GM19395 (cell line): Measurements from ENCODE around the gene KITLG.
"Not testable (repeated sequence)": the region's sequence is repeated elsewhere in the genome, so short reads cannot be mapped to it uniquely, and the experiment has no call there.

Experiments used
- ATAC-seq: cut with Tn5 transposase; IDR thresholded peaks from one replicate; pipeline ENCODE4 v1.9.1; 2021; ENCODE audit warnings: mild to moderate bottlenecking, moderate library complexity; ENCODE audit not compliant: unreplicated experiment

KITLG gene

GRCh38 chr12:88544991-88545980 lies 35.0 kb downstream of the KITLG start:
- no peak for ATAC-seq

GRCh38 chr12:88539893-88540292 lies 40.4 kb downstream of the KITLG start:
- ATAC-seq = no peak

GRCh38 chr12:88538697-88539096 lies 41.6 kb downstream of the KITLG start:
- no peak for ATAC-seq

DNA sequence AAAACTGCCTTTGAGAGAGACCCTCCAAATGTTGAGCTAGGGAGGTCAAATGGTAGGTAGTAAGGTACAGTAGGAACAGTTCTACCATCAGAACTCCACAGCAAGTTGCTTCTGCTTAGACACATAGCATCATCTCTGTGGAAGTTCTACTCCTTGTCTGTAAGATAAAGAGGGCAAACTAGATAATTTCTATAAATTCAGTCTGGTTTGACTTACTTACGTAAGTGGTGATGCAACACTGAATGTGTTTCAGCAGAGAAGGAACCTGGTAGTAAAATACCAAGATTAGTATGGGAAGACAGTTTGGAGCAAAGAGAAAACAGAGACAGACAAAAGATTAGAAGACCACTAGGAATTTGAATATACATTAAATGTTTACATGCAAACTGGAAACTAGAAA lies 42.0 kb downstream of the KITLG start:
- ATAC-seq = no peak

- ATAC-seq = no peak
These were observed 49.4 kb downstream of the KITLG start for GRCh38 chr12:88530868-88531267.

DNA sequence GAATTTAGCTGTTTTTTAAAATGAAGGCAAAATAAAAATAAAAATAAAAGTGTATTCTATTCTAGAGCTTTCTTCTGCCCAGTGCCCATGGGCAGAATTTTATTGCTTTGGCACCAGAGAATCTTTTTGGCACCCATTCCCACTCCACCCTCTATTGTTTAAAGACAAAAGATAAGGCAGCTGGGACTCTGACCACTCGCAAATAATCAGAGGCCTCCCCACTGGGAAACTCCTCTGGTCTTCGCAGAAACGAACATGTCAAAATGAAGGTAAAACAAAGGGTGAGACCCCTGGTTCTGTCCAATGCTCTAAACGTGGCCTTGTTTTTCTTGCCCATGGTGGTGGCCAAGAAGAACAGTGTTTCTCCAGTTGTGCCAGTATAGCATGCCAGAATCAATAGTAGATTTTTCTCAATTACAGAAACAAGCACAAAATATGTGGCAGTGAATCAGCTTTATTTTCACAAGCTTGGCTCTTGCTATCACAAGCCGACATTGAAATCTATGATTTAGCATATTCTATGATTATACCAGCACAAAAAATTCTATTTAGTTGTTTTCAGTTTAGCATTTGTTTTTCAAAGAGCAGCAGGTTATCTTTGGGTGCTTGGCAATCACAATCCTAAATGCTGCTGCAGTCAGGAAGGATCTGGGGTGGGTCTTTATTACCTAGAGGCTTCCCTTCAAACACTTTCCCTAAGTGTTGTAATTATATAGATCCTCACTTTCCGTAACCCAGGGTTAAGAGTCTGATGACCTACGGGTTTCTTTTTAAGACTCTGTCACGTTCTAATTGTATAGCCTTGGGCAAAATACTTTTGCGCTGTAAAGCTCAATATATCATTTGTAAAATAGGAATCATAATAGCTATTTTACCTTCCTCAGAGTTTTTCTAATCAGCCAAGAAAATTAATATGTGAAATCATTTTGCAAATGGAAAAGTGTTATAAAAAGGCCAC lies 50.5 kb downstream of the KITLG start:
- ATAC-seq = no peak

DNA sequence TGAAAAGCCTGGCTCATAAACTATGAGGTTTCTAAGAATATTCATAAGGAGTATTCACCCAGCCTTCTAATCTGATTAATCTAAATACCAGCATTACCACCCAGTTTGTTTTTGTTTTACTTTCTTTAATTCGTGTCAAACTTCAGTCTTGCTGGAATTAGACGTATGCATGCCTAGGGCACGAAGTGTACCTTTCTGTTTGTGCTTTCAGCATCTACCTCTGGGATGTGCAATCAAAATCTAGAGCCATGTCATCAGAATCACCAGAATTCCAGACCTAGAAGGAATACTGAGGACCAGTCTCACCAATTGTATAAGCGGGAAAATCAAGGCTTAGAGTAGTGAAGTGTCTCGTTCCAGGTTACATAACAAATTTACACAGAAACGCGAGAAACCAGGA lies 57.3 kb downstream of the KITLG start:
- no peak for ATAC-seq

GRCh38 chr12:88520436-88520820 lies 59.8 kb downstream of the KITLG start:
- ATAC-seq = no peak

- ATAC-seq = no peak
These were observed 60.4 kb downstream of the KITLG start for GRCh38 chr12:88519802-88520435.

- ATAC-seq = no peak
These were observed 61.3 kb downstream of the KITLG start for GRCh38 chr12:88518863-88519403.

DNA sequence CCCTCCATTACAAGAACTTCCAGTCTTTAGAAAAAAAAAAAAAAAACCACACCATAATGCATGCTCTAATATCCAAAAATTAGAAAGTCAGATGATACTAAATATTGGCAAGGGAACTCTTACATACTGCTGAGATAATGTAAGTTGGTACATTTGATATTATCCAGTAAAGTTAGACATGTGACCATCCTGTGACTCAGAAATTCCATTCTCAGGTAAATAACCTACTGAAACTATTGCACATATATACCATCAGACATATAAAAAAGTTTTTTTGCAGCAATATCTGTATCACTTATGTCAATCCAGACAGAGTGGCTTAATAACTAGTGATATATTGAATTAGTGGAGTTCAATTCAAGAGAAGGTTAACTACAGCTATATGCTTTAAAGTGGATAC lies 63.5 kb downstream of the KITLG start:
- no peak for ATAC-seq

- ATAC-seq = no peak
These were observed 69.4 kb downstream of the KITLG start for GRCh38 chr12:88510843-88511242.

- ATAC-seq = no peak
These were observed 70.4 kb downstream of the KITLG start for GRCh38 chr12:88509851-88510250.

DNA sequence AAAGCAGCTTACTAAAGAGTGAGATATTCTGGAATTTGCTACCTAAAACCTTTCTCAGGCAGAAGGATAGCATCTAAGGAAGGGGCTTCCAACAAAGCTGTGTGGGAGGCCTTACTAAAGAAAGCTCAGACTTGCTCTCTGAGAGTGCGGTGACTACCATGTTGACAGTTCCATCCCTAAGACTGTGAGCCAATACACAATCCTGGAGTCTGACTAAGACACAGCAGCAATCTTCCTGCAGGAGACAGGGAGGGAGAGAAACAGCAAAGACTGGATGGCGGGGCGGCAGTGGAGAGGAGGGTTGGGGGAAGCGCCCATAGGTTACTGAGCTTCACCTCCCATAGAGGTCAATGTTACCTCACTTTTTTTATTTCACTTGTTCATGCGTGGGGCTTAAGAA lies 70.9 kb downstream of the KITLG start:
- ATAC-seq = no peak

- ATAC-seq = not testable (repeated sequence)
These were observed 72.4 kb downstream of the KITLG start for GRCh38 chr12:88507851-88508250.

DNA sequence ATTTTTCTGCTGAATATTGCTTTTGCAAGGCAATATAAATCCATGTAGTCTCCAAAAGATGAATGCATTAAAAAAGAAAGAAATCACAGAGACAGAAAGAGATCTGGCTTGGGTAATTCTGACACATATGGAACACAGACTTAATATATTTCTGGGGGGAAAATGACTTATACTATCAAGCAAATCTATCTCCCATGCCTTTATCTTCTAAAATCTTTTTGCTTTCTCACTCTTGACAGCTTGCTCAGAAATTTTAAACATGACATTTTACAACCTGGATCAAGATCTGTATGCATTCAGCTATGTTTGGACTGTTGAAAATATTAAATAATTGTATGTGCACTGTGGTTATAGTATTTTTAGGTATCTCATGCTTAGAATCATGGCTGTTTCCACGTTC lies 73.0 kb downstream of the KITLG start:
- no peak for ATAC-seq

- no peak for ATAC-seq
These were observed 74.6 kb downstream of the KITLG start for GRCh38 chr12:88505696-88506095.

- no peak for ATAC-seq
These were observed 77.0 kb downstream of the KITLG start for GRCh38 chr12:88503281-88503703.

GRCh38 chr12:88501972-88502938 lies 78.0 kb downstream of the KITLG start:
- ATAC-seq = no peak
